Stimulated activated CD4-positive, alpha-beta T cell treated with anti-CD3 and anti-CD28 coated beads, Interleukin-2, amount 100 ng/mL, for 4 hours (primary cell): ENCODE results near the gene WDR76.
"Not testable (repeated sequence)": the region's sequence is repeated elsewhere in the genome, so short reads cannot be mapped to it uniquely, and the experiment has no call there.

Source experiments
- DNase-seq: peaks from one replicate; pipeline ENCODE4 v3.0.0-alpha.2; 2020; ENCODE audit warnings: low read depth

Gene WDR76

GRCh38 chr15:43826508-43827341, at the start of gene WDR76:
Gene WDR76, plus strand, starts transcription at chr15:43827002. Its CDS starts 31 bp downstream, at chr15:43827033.
- peak; percentile 48 for DNase-seq

GRCh38 chr15:43777267-43777914, 49.4 kb upstream of the WDR76 start:
- DNase-seq, result peak; percentile 74

- DNase-seq, result no peak
These were observed 47.8 kb upstream of the WDR76 start for GRCh38 chr15:43779016-43779415.

- no peak for DNase-seq
These were observed 37.4 kb upstream of the WDR76 start for GRCh38 chr15:43789409-43789808.

- peak; percentile 100 for DNase-seq
These were observed 34.6 kb upstream of the WDR76 start, which contains the start of gene SERF2 for GRCh38 chr15:43791993-43792760. Gene SERF2, plus strand, starts transcription at chr15:43792320. Its CDS starts 57 bp downstream, at chr15:43792377.

- DNase-seq, result no peak
These were observed 33.9 kb upstream of the WDR76 start for GRCh38 chr15:43792761-43793476.

- no peak for DNase-seq
These were observed 33.2 kb upstream of the WDR76 start for GRCh38 chr15:43793647-43794046.

GRCh38 chr15:43794269-43795037, 32.3 kb upstream of the WDR76 start:
- no peak for DNase-seq

- DNase-seq, result no peak
These were observed 31.6 kb upstream of the WDR76 start for GRCh38 chr15:43795197-43795596.

- DNase-seq, result no peak
These were observed 30.8 kb upstream of the WDR76 start for GRCh38 chr15:43795997-43796396.

GRCh38 chr15:43796566-43796965, 30.2 kb upstream of the WDR76 start:
- no peak for DNase-seq

GRCh38 chr15:43799209-43799944, 27.4 kb upstream of the WDR76 start:
- DNase-seq, result no peak

GRCh38 chr15:43799945-43800285, 26.9 kb upstream of the WDR76 start, which contains the start of gene SERINC4:
Gene SERINC4, minus strand, starts transcription at chr15:43800220. Its CDS starts 234 bp downstream, at chr15:43799986.
- DNase-seq, result no peak

- DNase-seq, result peak; percentile 89
These were observed 26.3 kb upstream of the WDR76 start, which contains the start of gene HYPK for GRCh38 chr15:43800286-43801141. Gene HYPK, plus strand, starts transcription at chr15:43800599. Its CDS starts 24 bp downstream, at chr15:43800623.

GRCh38 chr15:43802676-43803075, 24.1 kb upstream of the WDR76 start:
- DNase-seq, result not testable (repeated sequence)

- no peak for DNase-seq
These were observed 18.3 kb upstream of the WDR76 start for GRCh38 chr15:43808435-43808950.

- no peak for DNase-seq
These were observed 17.7 kb upstream of the WDR76 start for GRCh38 chr15:43808960-43809678.

GRCh38 chr15:43815064-43815463, 11.7 kb upstream of the WDR76 start:
- DNase-seq, result not testable (repeated sequence)
